Liver (tissue), 9 donors: ENCODE results near the gene AGT. TPM values are rescaled to one million over a fixed set of nuclear protein-coding genes. Genes with fewer than 3 reads are reported as not detected.

Source experiments
- DNase-seq: peaks from one replicate; pipeline ENCODE4 v3.0.0-alpha.2; 2017; ENCODE audit warnings: low spot score
- H3K27ac ChIP-seq, 2 donors: one replicate each; pipeline ENCODE4 v1.7.0; 2013; ENCODE audit warnings: inconsistent platforms in 2 of 2, low read length in 2 of 2, control low read depth in 1 of 2, low read depth in 1 of 2, mild to moderate bottlenecking in 1 of 2
- H3K27me3 ChIP-seq, 4 donors: one replicate each; pipeline versions ENCODE4 v1.6.1 to v1.7.0; 2013; ENCODE audit warnings: low read length in 3 of 4, inconsistent platforms in 1 of 4, mild to moderate bottlenecking in 1 of 4, moderate library complexity in 1 of 4; ENCODE audit not compliant: control insufficient read depth in 4 of 4, insufficient read depth in 4 of 4
- H3K36me3 ChIP-seq, 4 donors: one replicate each; pipeline versions ENCODE4 v1.6.1 to v1.7.0; 2013; ENCODE audit warnings: low read length in 3 of 4, mild to moderate bottlenecking in 3 of 4, low read depth in 1 of 4, moderate library complexity in 1 of 4; ENCODE audit not compliant: control insufficient read depth in 4 of 4, insufficient read depth in 3 of 4
- H3K4me1 ChIP-seq, 4 donors: one replicate each; pipeline versions ENCODE4 v1.6.1 to v1.7.0; 2013; ENCODE audit warnings: low read length in 3 of 4, mild to moderate bottlenecking in 3 of 4, moderate library complexity in 1 of 4; ENCODE audit not compliant: control insufficient read depth in 4 of 4, insufficient read depth in 4 of 4
- H3K4me3 ChIP-seq, 3 donors: one replicate each; pipeline versions ENCODE4 v1.6.1 to v1.7.0; 2013; ENCODE audit warnings: low read length in 3 of 3, control low read depth in 1 of 3, low read depth in 1 of 3, mild to moderate bottlenecking in 1 of 3
- H3K9ac ChIP-seq, 2 donors: one replicate each; pipeline ENCODE4 v1.7.0; 2013; ENCODE audit warnings: low read length in 2 of 2, mild to moderate bottlenecking in 2 of 2, moderate library complexity in 2 of 2, control low read depth in 1 of 2, low read depth in 1 of 2
- H3K9me3 ChIP-seq, 4 donors: one replicate each; pipeline versions ENCODE4 v1.6.1 to v1.7.0; 2013; ENCODE audit warnings: low read length in 3 of 4; ENCODE audit not compliant: control insufficient read depth in 4 of 4
- EGR1 ChIP-seq, 2 donors: IDR thresholded peaks; 2 replicates each; pipeline ENCODE4 v1.6.1; 2016 to 2018; ENCODE audit warnings: antibody characterized with exemption in 2 of 2, low read depth in 2 of 2
- FOXA1 ChIP-seq: IDR thresholded peaks from 2 replicates; pipeline ENCODE4 v1.6.1; 2016; ENCODE audit warnings: antibody characterized with exemption
- FOXA2 ChIP-seq: IDR thresholded peaks from 2 replicates; pipeline ENCODE4 v1.6.1; 2016; ENCODE audit warnings: antibody characterized with exemption
- GABPA ChIP-seq, 2 donors: IDR thresholded peaks in 1 of 2; conservative IDR thresholded peaks in 1 of 2; 2 replicates each; pipeline ENCODE4 v1.6.1; 2016; ENCODE audit warnings: antibody characterized with exemption in 2 of 2, mild to moderate bottlenecking in 1 of 2, moderate library complexity in 1 of 2
- HNF4A ChIP-seq, 2 donors: conservative IDR thresholded peaks; 2 replicates each; pipeline ENCODE4 v1.6.1; 2016; ENCODE audit warnings: antibody characterized with exemption in 2 of 2, mild to moderate bottlenecking in 2 of 2
- HNF4G ChIP-seq: IDR thresholded peaks from 2 replicates; pipeline ENCODE4 v1.6.1; 2016; ENCODE audit warnings: antibody characterized with exemption
- JUND ChIP-seq, 2 donors: IDR thresholded peaks; 2 replicates each; pipeline ENCODE4 v1.6.1; 2016; ENCODE audit warnings: antibody characterized with exemption in 2 of 2
- NR2F2 ChIP-seq: IDR thresholded peaks from 2 replicates; pipeline ENCODE4 v1.6.1; 2016; ENCODE audit warnings: antibody characterized with exemption
- RAD21 ChIP-seq, 2 donors: IDR thresholded peaks; 2 replicates each; pipeline ENCODE4 v1.6.1; 2016; ENCODE audit warnings: antibody characterized with exemption in 2 of 2, mild to moderate bottlenecking in 2 of 2
- RXRA ChIP-seq, 2 donors: IDR thresholded peaks; 2 replicates each; pipeline ENCODE4 v1.6.1; 2017 to 2018; ENCODE audit warnings: antibody characterized with exemption in 2 of 2, mild to moderate bottlenecking in 1 of 2
- SP1 ChIP-seq: IDR thresholded peaks from 2 replicates; pipeline ENCODE4 v1.6.1; 2018; ENCODE audit warnings: antibody characterized with exemption, mild to moderate bottlenecking
- TAF1 ChIP-seq: conservative IDR thresholded peaks from 2 replicates; pipeline ENCODE4 v1.6.1; 2016; ENCODE audit warnings: antibody characterized with exemption, mild to moderate bottlenecking
- YY1 ChIP-seq: IDR thresholded peaks from 2 replicates; pipeline ENCODE4 v1.6.1; 2016; ENCODE audit warnings: antibody characterized with exemption, mild to moderate bottlenecking
- WGBS: extraction: QIAGEN DNeasy Blood & Tissue Kit; methylation state at CpG from one replicate; pipeline ENCODE4 v1.1.7; 2013; 5-methylcytosine and 5-hydroxymethylcytosine counted together
- polyA plus RNA-seq, 2 donors: library from polyadenylated mRNA; stranded (reverse) in 1 of 2; unstranded in 1 of 2; fragments of 200-250 nt in 1 of 2; fragments of >200 nt in 1 of 2; fragmentation: Nextera tagmentation in 1 of 2; extraction: Ambion mirVana in 1 of 2; gene quantifications; one replicate each; pipeline versions ENCODE4 v1.2.1 to v1.2.3, GENCODE V29; 2013 to 2015
- total RNA-seq, 2 donors: library from RNA; depleted of rRNA; stranded (reverse); fragments of >200 nt; gene quantifications; one replicate each; pipeline ENCODE4 v1.2.3, GENCODE V29; 2014
- TF ChIP-seq, protein P1 (sequence below): IDR thresholded peaks from 2 replicates; pipeline ENCODE4 v1.6.1; 2016; ENCODE audit warnings: antibody characterized with exemption
- TF ChIP-seq, protein P2 (sequence below): IDR thresholded peaks from 2 replicates; pipeline ENCODE4 v1.6.1; 2016; ENCODE audit warnings: antibody characterized with exemption
- TF ChIP-seq, protein P3 (sequence below): fragments of 150-350 bp; IDR thresholded peaks from 2 replicates; pipeline ENCODE4 v1.5.1; 2017; ENCODE audit warnings: improper control_type of control experiment, low read depth, low read length; ENCODE audit not compliant: missing input control
- TF ChIP-seq, protein P4 (sequence below): IDR thresholded peaks from 2 replicates; pipeline ENCODE4 v1.6.1; 2016; ENCODE audit warnings: antibody characterized with exemption, mild to moderate bottlenecking
- TF ChIP-seq, protein P5 (sequence below): IDR thresholded peaks from 2 replicates; pipeline ENCODE4 v1.6.1; 2016; ENCODE audit warnings: antibody characterized with exemption
- donor health status: healthy.
- donor health status: healthy.
- donor health status: healthy.
- donor health status: healthy.
- donor health status: healthy.

The AGT gene
- total and polyA plus RNA-seq, 4 donors, result 1,430 to 5,119 (median 2,089) TPM

DNA sequence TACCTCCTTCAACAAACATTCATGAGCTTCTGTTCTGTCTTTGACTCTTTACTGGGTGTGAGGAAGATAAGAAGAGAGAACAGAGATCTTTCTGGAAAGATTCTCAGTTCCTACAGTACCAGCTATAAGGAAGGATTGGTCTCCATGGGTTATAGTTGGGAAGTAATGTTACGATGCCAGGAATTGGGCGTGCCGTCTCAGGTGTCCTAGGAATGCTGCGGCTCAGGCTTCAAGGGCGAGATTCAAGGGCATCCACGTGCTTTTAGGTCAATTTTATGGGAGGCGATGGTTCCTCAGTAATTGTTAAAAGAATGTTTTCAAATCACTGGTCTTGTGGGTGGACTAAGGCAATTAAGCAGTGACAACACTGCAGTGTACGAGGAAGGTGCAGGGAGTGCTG, 44.4 kb downstream of the AGT start:
- WGBS, result 96% methylated on average over 8 of the region's 8 CpGs
- H3K27me3 ChIP-seq, result no peaks in the 10 kb centered on the region
- H3K4me1 ChIP-seq, result no peaks in the 10 kb centered on the region
- H3K4me3 ChIP-seq, result no peak overlapping the region
- peaks cover 17 to 69% (median 52%) of the 10 kb centered on the region in 4 donors for H3K36me3 ChIP-seq
- no peak overlapping the region for H3K27ac ChIP-seq
- DNase-seq, result no peak
- TF ChIP-seq, protein P1, sequence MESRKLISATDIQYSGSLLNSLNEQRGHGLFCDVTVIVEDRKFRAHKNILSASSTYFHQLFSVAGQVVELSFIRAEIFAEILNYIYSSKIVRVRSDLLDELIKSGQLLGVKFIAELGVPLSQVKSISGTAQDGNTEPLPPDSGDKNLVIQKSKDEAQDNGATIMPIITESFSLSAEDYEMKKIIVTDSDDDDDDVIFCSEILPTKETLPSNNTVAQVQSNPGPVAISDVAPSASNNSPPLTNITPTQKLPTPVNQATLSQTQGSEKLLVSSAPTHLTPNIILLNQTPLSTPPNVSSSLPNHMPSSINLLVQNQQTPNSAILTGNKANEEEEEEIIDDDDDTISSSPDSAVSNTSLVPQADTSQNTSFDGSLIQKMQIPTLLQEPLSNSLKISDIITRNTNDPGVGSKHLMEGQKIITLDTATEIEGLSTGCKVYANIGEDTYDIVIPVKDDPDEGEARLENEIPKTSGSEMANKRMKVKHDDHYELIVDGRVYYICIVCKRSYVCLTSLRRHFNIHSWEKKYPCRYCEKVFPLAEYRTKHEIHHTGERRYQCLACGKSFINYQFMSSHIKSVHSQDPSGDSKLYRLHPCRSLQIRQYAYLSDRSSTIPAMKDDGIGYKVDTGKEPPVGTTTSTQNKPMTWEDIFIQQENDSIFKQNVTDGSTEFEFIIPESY, result no peak
- TF ChIP-seq HNF4A (conservative IDR thresholded peaks at IDR 0.05) (no peak), NR2F2 (no peak), RAD21 (IDR thresholded peaks at IDR 0.05) (no peak), TAF1 (no peak), FOXA2 (no peak), EGR1 (IDR thresholded peaks at IDR 0.05; ENCODE audit: low read depth in 2 of 2) (no peak), YY1 (no peak), HNF4G (no peak), FOXA1 (no peak), JUND (IDR thresholded peaks at IDR 0.05) (no peak), GABPA (IDR thresholded peaks at IDR 0.05 in 1 of 2, conservative IDR thresholded peaks at IDR 0.05 in 1 of 2) (no peak), SP1 (no peak), RXRA (IDR thresholded peaks at IDR 0.05) (no peak)
- TF ChIP-seq, protein P2, sequence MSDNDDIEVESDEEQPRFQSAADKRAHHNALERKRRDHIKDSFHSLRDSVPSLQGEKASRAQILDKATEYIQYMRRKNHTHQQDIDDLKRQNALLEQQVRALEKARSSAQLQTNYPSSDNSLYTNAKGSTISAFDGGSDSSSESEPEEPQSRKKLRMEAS, result no peak
- TF ChIP-seq, protein P3, sequence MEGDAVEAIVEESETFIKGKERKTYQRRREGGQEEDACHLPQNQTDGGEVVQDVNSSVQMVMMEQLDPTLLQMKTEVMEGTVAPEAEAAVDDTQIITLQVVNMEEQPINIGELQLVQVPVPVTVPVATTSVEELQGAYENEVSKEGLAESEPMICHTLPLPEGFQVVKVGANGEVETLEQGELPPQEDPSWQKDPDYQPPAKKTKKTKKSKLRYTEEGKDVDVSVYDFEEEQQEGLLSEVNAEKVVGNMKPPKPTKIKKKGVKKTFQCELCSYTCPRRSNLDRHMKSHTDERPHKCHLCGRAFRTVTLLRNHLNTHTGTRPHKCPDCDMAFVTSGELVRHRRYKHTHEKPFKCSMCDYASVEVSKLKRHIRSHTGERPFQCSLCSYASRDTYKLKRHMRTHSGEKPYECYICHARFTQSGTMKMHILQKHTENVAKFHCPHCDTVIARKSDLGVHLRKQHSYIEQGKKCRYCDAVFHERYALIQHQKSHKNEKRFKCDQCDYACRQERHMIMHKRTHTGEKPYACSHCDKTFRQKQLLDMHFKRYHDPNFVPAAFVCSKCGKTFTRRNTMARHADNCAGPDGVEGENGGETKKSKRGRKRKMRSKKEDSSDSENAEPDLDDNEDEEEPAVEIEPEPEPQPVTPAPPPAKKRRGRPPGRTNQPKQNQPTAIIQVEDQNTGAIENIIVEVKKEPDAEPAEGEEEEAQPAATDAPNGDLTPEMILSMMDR, result no peak
- TF ChIP-seq, protein P4, sequence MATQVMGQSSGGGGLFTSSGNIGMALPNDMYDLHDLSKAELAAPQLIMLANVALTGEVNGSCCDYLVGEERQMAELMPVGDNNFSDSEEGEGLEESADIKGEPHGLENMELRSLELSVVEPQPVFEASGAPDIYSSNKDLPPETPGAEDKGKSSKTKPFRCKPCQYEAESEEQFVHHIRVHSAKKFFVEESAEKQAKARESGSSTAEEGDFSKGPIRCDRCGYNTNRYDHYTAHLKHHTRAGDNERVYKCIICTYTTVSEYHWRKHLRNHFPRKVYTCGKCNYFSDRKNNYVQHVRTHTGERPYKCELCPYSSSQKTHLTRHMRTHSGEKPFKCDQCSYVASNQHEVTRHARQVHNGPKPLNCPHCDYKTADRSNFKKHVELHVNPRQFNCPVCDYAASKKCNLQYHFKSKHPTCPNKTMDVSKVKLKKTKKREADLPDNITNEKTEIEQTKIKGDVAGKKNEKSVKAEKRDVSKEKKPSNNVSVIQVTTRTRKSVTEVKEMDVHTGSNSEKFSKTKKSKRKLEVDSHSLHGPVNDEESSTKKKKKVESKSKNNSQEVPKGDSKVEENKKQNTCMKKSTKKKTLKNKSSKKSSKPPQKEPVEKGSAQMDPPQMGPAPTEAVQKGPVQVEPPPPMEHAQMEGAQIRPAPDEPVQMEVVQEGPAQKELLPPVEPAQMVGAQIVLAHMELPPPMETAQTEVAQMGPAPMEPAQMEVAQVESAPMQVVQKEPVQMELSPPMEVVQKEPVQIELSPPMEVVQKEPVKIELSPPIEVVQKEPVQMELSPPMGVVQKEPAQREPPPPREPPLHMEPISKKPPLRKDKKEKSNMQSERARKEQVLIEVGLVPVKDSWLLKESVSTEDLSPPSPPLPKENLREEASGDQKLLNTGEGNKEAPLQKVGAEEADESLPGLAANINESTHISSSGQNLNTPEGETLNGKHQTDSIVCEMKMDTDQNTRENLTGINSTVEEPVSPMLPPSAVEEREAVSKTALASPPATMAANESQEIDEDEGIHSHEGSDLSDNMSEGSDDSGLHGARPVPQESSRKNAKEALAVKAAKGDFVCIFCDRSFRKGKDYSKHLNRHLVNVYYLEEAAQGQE, result no peak
- TF ChIP-seq, protein P5, sequence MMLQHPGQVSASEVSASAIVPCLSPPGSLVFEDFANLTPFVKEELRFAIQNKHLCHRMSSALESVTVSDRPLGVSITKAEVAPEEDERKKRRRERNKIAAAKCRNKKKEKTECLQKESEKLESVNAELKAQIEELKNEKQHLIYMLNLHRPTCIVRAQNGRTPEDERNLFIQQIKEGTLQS, result no peak
- no peaks in the 10 kb centered on the region for H3K9me3 ChIP-seq
- H3K9ac ChIP-seq, result no peak overlapping the region
